Medulla oblongata (tissue), 1 donor: Measurements from ENCODE around the gene ARHGEF7.
A peak's percentile ranks its signal among the peaks of the same experiment; 100 is the strongest.
"Not testable (repeated sequence)": the region's sequence is repeated elsewhere in the genome, so short reads cannot be mapped to it uniquely, and the experiment has no call there.

ENCODE experiments used
- DNase-seq: peaks from one replicate; pipeline ENCODE4 v3.0.0-alpha.2; 2015; ENCODE audit errors: extremely low spot score

The ARHGEF7 gene

GRCh38 chr13:111194651-111195050, 79.5 kb downstream of the ARHGEF7 start:
- not testable (repeated sequence) for DNase-seq

GRCh38 chr13:111198732-111199378, 83.7 kb downstream of the ARHGEF7 start:
- DNase-seq: not testable (repeated sequence)

GRCh38 chr13:111201304-111201940, 86.3 kb downstream of the ARHGEF7 start:
- DNase-seq: no peak

- no peak for DNase-seq
Measured at GRCh38 chr13:111202156-111202621, 87.1 kb downstream of the ARHGEF7 start.

- no peak for DNase-seq
Measured at GRCh38 chr13:111202745-111203144, 87.6 kb downstream of the ARHGEF7 start.

- DNase-seq: no peak
Measured at GRCh38 chr13:111203736-111204389, 88.8 kb downstream of the ARHGEF7 start.

- no peak for DNase-seq
Measured at GRCh38 chr13:111204438-111205177, 89.5 kb downstream of the ARHGEF7 start.

GRCh38 chr13:111206148-111206547, 91.0 kb downstream of the ARHGEF7 start:
- DNase-seq: no peak

- DNase-seq: peak; percentile 83
Measured at GRCh38 chr13:111209613-111210012, 94.5 kb downstream of the ARHGEF7 start.

- DNase-seq: no peak
Measured at GRCh38 chr13:111210091-111210490, 95.0 kb downstream of the ARHGEF7 start.

GRCh38 chr13:111210544-111211469, 95.7 kb downstream of the ARHGEF7 start:
- peak; percentile 76 for DNase-seq

GRCh38 chr13:111211789-111212516, 96.8 kb downstream of the ARHGEF7 start:
- DNase-seq: no peak

- DNase-seq: no peak
Measured at GRCh38 chr13:111212517-111212873, 97.4 kb downstream of the ARHGEF7 start.

- DNase-seq: peak; percentile 47
Measured at GRCh38 chr13:111213964-111214726, 99.0 kb downstream of the ARHGEF7 start.

GRCh38 chr13:111215081-111216047, 100.3 kb downstream of the ARHGEF7 start:
- no peak for DNase-seq

GRCh38 chr13:111216166-111216960, 101.3 kb downstream of the ARHGEF7 start:
- no peak for DNase-seq

- DNase-seq: no peak
Measured at GRCh38 chr13:111217641-111218040, 102.5 kb downstream of the ARHGEF7 start.

- peak; percentile 41 for DNase-seq
Measured at GRCh38 chr13:111219280-111219679, 104.2 kb downstream of the ARHGEF7 start.
